ENCODE measurements around the gene FBRS. TPM values are rescaled to one million over a fixed set of nuclear protein-coding genes. Genes with fewer than 3 reads are reported as not detected.
A peak's percentile ranks its signal among the peaks of the same experiment; 100 is the strongest.

FBRS gene
- total and polyA plus RNA-seq, 2 of the 13 experiments (the other 11 are each of a cell fraction or from before 2014, with no cell fraction given), result 13.7 to 16.2 TPM

- 98% methylated on average over 4 of the region's 4 CpGs for WGBS (ENCODE audit: low lambda C conversion rate)
- DNase-seq (ENCODE audit: low spot score) (no peak), ATAC-seq (no peak), FAIRE-seq (no peak)
- TF ChIP-seq NFE2L2 (IDR thresholded peaks at IDR 0.05; ENCODE audit: low read length) (no peak), GLI4 (CRISPR knock-in tag; IDR thresholded peaks at IDR 0.05; ENCODE audit: borderline replicate concordance) (no peak), ZUFSP (CRISPR knock-in tag; IDR thresholded peaks at IDR 0.05; ENCODE audit: borderline replicate concordance) (no peak), ZNF496 (CRISPR knock-in tag; IDR thresholded peaks at IDR 0.05; ENCODE audit: insufficient replicate concordance) (no peak)
- Histone ChIP-seq H3K4me3 (replicated peaks in 1 of 3; ENCODE audit: insufficient read depth in 1 of 3, low read depth in 2 of 3, low read length in 3 of 3) (no peak overlapping the region), H3K9ac (ENCODE audit: insufficient read depth, low read depth, low read length) (no peak overlapping the region), H3K27ac (ENCODE audit: extremely low read length, insufficient read depth, low read length) (no peak overlapping the region), H3K27me3 (ENCODE audit: control insufficient read depth in 1 of 2, insufficient read depth in 2 of 2, low read length in 2 of 2) (no peaks in the 10 kb centered on the region), H4K20me1 (ENCODE audit: insufficient read depth, low read length) (no peaks in the 10 kb centered on the region), H3K36me3 (replicated peaks in 1 of 2; ENCODE audit: control insufficient read depth in 1 of 2, insufficient read depth in 2 of 2, low read length in 2 of 2) (peaks cover 72 to 93% of the 10 kb centered on the region in 2 experiments), H3K9me3 (ENCODE audit: low read length) (no peaks in the 10 kb centered on the region), H3K4me2 (ENCODE audit: low read depth, low read length) (no peak overlapping the region), H3K4me1 (ENCODE audit: insufficient read depth, low read length) (no peaks in the 10 kb centered on the region), H2AFZ (ENCODE audit: low read length) (no peak overlapping the region), H3K79me2 (ENCODE audit: insufficient read depth, low read length) (no peaks in the 10 kb centered on the region)
- POLR2A ChIA-PET, result no interaction called here
- CTCF ChIA-PET (ENCODE audit: low intra/inter-chr PET ratio, low total read pairs), result no interaction called here
- no TSS peak for BruUV-seq (replicated peaks)
- in situ Hi-C loops (cut with HindIII; ENCODE audit: extremely low pct_ligation_motif_present, low pct_unique_long_range_greater_than_20kb), result no loop called here
- intact Hi-C loops (cut with micrococcal nuclease; ENCODE audit: unreplicated experiment), result no loop called here
Measured at GRCh38 chr16:30710971-30711370, 52.7 kb downstream of the FBRS start.

- Histone ChIP-seq H3K9ac (ENCODE audit: insufficient read depth, low read depth, low read length) (no peak overlapping the region), H3K4me3 (replicated peaks in 1 of 3; ENCODE audit: insufficient read depth in 1 of 3, low read depth in 2 of 3, low read length in 3 of 3) (no peak overlapping the region), H3K4me1 (ENCODE audit: insufficient read depth, low read length) (0 out of 2 replicates have a peak, but pooled peaks cover under 1% of the 10 kb centered on the region), H2AFZ (ENCODE audit: low read length) (no peak overlapping the region), H3K9me3 (ENCODE audit: low read length) (no peaks in the 10 kb centered on the region), H3K36me3 (replicated peaks in 1 of 2; ENCODE audit: control insufficient read depth in 1 of 2, insufficient read depth in 2 of 2, low read length in 2 of 2) (peaks cover 73 to 93% of the 10 kb centered on the region in 2 experiments), H4K20me1 (ENCODE audit: insufficient read depth, low read length) (no peaks in the 10 kb centered on the region), H3K4me2 (ENCODE audit: low read depth, low read length) (no peak overlapping the region), H3K27me3 (ENCODE audit: control insufficient read depth in 1 of 2, insufficient read depth in 2 of 2, low read length in 2 of 2) (no peaks in the 10 kb centered on the region), H3K27ac (ENCODE audit: extremely low read length, insufficient read depth, low read length) (no peak overlapping the region), H3K79me2 (ENCODE audit: insufficient read depth, low read length) (peaks cover 2% of the 10 kb centered on the region)
- 100% methylated on average over 1 of the region's 1 CpG for WGBS (ENCODE audit: low lambda C conversion rate)
- POLR2A ChIA-PET, result interaction anchor here (1.3 kb wide), 1 partner anchor 10 kb away, joined by 3 read pairs; no protein-coding TSS in a partner anchor
- no peak for TF ChIP-seq HNRNPL (IDR thresholded peaks at IDR 0.05; ENCODE audit: low read depth, low read length)
- TF ChIP-seq POLR2AphosphoS2 (IDR thresholded peaks at IDR 0.05; ENCODE audit: low read depth, low read length), result 0 out of 2 replicates have a peak, but pooled peaks have one; percentile 81
- no peak for FAIRE-seq
- intact Hi-C loops (cut with micrococcal nuclease; ENCODE audit: unreplicated experiment) (no loop called here), in situ Hi-C loops (cut with HindIII; ENCODE audit: extremely low pct_ligation_motif_present, low pct_unique_long_range_greater_than_20kb) (no loop called here)
- CTCF ChIA-PET (ENCODE audit: low intra/inter-chr PET ratio, low total read pairs), result no interaction called here
- no peak for DNase-seq (ENCODE audit: low spot score)
- ATAC-seq, result no peak
- TSS peak; percentile 45 for BruUV-seq (replicated peaks)
Measured at GRCh38 chr16:30711712-30712111, 53.5 kb downstream of the FBRS start.
